NCI-H2029 (cell line): ENCODE measurements around the gene AVPR2.

Experiments
- DNase-seq: peaks from one replicate; lab custom pipeline; 2025; lab: John Stamatoyannopoulos, UW

The AVPR2 gene

GRCh38 chrX:153952373-153953026, 48.0 kb downstream of the AVPR2 start:
- no peak for DNase-seq

GRCh38 chrX:153953342-153953830, 48.9 kb downstream of the AVPR2 start:
- no peak for DNase-seq

DNA sequence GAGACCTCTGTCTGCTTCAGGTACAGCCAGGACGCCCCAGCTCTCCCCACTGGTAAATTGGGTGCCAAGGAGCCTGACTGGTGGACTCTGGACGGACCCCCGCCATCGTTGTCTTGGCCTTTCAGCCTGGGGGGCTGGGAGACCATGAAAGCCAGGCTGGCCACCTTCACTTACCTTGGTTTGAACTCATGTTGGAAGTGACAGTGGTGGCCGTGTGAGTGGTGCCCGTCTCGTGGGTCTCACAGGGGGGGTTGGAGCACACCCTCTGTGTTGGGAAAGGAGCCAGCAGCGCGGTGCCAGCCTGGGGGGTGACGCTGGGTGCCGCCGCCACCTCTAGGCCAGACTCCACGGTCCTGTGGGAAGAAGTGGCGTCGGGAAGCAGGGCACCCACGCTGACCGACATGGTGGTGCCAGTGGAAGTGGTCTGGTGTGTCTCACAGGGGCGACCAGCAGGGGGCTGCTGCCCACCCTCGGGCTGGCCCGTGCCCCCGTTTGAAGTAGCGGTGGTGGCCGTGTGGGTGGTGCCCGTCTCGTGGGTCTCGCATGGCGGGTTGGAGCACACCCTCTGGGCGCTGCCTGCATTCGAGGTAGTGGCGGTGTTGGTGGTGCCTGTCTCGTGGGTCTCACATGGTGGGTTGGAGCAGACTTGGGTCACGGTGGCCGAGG, 49.6 kb downstream of the AVPR2 start:
- DNase-seq = no peak

GRCh38 chrX:153954558-153955227, 50.2 kb downstream of the AVPR2 start:
- DNase-seq = no peak

DNA sequence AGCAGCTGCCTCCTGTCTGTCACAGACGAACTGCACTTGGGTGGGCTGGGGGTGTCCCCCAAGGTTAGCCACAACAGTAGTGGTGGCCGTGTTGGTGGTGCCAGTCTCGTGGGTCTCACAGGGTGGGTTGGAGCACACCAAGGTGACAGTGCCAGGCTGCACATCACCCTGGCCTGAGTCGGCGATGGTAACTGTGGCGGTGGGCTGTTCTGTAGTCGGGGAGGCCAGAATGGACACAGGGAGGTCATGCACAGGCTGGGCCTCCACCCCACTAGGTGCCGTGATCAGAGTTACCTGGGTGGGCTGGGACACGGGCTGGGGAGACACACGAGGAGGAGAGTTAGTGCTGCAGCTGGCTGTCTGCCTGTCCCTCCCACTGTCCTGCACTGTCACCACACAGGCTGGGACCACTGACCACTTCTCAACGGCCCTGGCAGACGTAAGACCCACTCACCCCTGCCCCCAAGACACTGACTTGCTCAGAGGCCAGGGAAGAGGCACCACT, 50.8 kb downstream of the AVPR2 start:
- DNase-seq = no peak

DNA sequence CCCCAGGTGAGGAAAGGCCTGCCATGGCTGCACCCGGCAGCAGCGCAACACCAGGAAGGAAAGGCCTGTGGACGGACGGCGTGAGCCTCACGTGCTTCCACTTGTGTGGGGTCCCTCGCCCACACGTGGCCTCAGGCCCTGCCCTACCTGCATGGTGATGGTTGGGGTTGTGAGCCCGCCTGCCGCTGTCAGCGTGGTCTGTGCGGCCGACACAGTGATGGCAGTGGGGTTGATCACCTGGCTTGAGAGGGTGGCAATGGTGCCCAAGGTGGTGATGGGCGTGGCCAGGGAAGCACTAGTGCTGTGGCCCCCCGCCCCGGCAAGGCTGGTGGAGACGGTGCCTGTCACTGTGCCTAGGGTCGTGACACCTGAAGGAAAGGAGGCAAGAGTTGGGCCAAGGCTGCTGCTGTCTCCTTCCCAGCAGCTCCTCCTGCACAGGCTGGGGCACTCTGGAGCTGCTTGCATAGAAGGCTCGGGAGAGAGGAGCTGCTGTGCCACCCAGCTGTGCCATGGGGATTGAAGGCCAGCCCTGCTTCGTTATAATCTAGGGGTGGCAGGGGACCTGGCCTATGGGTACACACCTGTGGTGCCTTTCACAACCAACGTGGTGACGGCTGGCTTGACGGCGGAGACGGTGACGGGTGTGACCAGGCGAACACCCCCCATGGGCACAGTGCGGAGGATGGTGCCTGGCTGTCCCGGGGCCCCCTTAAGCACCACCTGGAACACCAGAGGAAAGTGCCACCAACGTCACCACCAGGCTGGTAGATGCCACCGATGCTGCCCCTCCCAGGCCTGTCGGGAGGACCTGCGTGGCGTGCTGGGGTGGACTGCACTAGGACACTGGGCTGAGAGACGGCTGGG, 51.8 kb downstream of the AVPR2 start:
- no peak for DNase-seq
